Upper lobe of left lung (tissue), 6 donors: ENCODE results near the gene FRK. TPM values are rescaled to one million over a fixed set of nuclear protein-coding genes. Genes with fewer than 3 reads are reported as not detected.

Experiments
- ATAC-seq, 2 donors: fragments of 200-7000 bp; cut with Tn5 transposase; one replicate each; pipeline ENCODE4 v1.9.1; 2022; ENCODE audit warnings: mild to moderate bottlenecking in 2 of 2, moderate library complexity in 2 of 2; ENCODE audit not compliant: low FRiP score in 2 of 2
- DNase-seq, 2 donors: peaks; one replicate each; pipeline ENCODE4 v3.0.0-alpha.2; 2019 to 2020
- H3K27ac ChIP-seq, 4 donors: fragments of 200-600 bp; sonication (generic); one replicate each; pipeline ENCODE4 v1.5.1; 2016 to 2019
- H3K27me3 ChIP-seq, 4 donors: fragments of 200-600 bp; sonication (generic); one replicate each; pipeline ENCODE4 v1.5.1; 2017 to 2019
- H3K36me3 ChIP-seq, 4 donors: fragments of 200-600 bp; sonication (generic); one replicate each; pipeline ENCODE4 v1.5.1; 2016 to 2019
- H3K4me1 ChIP-seq, 4 donors: fragments of 200-600 bp; sonication (generic); one replicate each; pipeline ENCODE4 v1.5.1; 2018 to 2019
- H3K4me3 ChIP-seq, 4 donors: fragments of 200-600 bp; sonication (generic); one replicate each; pipeline ENCODE4 v1.5.1; 2017 to 2019; ENCODE audit warnings: mild to moderate bottlenecking in 2 of 4, moderate library complexity in 1 of 4
- H3K9me3 ChIP-seq, 4 donors: fragments of 200-600 bp; sonication (generic); one replicate each; pipeline ENCODE4 v1.5.1; 2018 to 2019
- EP300 ChIP-seq, 4 donors: sonication (generic); formaldehyde crosslinking; IDR thresholded peaks; one replicate each; pipeline ENCODE4 v1.5.1; 2017; ENCODE audit warnings: antibody characterized with exemption in 4 of 4, control low read depth in 2 of 4
- POLR2A ChIP-seq, 4 donors: fragments of 450-650 bp; IDR thresholded peaks; one replicate each; pipeline ENCODE4 v1.5.1; 2016 to 2017; ENCODE audit warnings: antibody characterized with exemption in 4 of 4, mild to moderate bottlenecking in 2 of 4
- POLR2AphosphoS5 ChIP-seq, 2 donors: sonication (generic); formaldehyde crosslinking; IDR thresholded peaks; one replicate each; pipeline ENCODE4 v1.5.1; 2017; ENCODE audit warnings: antibody characterized with exemption in 2 of 2
- WGBS, 2 donors: methylation state at CpG; one replicate each; pipeline ENCODE4 v1.1.5; 2017 to 2018; 5-methylcytosine and 5-hydroxymethylcytosine counted together
- total RNA-seq, 6 donors: library from RNA; depleted of rRNA in 4 of 6; stranded (reverse); fragments of >200 nt in 4 of 6; gene quantifications; one replicate each; pipeline versions ENCODE4 v1.1.0 to v1.2.1, GENCODE V29; 2016 to 2021
- TF ChIP-seq, protein P1 (sequence below), 6 experiments: fragments of 450-650 bp in 4 of 6; fragments of 200-600 bp in 2 of 6; sonication (generic) in 2 of 6; IDR thresholded peaks; one replicate each; pipeline ENCODE4 v1.5.1; 2016 to 2019; ENCODE audit warnings: antibody characterized with exemption in 6 of 6
- donor health status: DM: no; HTN: no; CAD: no; lungs with moderate emphysema.
- donor health status: DM: no; HTN: yes; CAD: no; lungs with severe emphysema.

FRK gene
- total RNA-seq, 6 donors from 2014 or later: 2.2 to 9.8 (median 5.9) TPM

DNA sequence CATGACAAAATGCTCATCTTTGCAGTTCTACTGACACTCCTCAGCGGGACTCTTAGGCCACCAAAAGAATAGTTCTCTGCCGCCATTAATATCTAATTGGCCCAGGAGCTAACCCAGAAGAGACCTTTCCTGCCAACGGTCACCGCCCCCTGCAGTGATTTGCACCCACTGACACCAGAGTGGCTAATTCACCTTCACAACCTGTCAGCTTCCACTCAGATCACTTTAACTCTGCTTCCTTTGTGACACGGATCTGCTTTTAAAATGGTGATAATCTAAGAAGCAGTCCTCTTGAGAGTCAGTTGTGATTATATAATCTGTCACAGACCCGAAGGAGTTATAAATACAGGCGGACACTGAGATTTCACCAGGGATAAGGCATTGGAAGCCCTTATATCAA lies 172.8 kb downstream of the FRK start:
- Histone ChIP-seq H3K4me1 (no peaks in the 10 kb centered on the region), H3K9me3 (no peaks in the 10 kb centered on the region), H3K27ac (no peak overlapping the region), H3K36me3 (no peaks in the 10 kb centered on the region), H3K27me3 (no peaks in the 10 kb centered on the region), H3K4me3 (no peak overlapping the region)
- TF ChIP-seq POLR2A (IDR thresholded peaks at IDR 0.05): no peak
- TF ChIP-seq, protein P1, sequence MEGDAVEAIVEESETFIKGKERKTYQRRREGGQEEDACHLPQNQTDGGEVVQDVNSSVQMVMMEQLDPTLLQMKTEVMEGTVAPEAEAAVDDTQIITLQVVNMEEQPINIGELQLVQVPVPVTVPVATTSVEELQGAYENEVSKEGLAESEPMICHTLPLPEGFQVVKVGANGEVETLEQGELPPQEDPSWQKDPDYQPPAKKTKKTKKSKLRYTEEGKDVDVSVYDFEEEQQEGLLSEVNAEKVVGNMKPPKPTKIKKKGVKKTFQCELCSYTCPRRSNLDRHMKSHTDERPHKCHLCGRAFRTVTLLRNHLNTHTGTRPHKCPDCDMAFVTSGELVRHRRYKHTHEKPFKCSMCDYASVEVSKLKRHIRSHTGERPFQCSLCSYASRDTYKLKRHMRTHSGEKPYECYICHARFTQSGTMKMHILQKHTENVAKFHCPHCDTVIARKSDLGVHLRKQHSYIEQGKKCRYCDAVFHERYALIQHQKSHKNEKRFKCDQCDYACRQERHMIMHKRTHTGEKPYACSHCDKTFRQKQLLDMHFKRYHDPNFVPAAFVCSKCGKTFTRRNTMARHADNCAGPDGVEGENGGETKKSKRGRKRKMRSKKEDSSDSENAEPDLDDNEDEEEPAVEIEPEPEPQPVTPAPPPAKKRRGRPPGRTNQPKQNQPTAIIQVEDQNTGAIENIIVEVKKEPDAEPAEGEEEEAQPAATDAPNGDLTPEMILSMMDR (IDR thresholded peaks at IDR 0.05): no peak
- TF ChIP-seq POLR2AphosphoS5 (IDR thresholded peaks at IDR 0.05): no peak
- TF ChIP-seq EP300 (IDR thresholded peaks at IDR 0.05): no peak
- ATAC-seq: no peak
- no peak for DNase-seq
- WGBS, 2 donors: 72 to 83% methylated on average over 7 of the region's 7 CpGs

DNA sequence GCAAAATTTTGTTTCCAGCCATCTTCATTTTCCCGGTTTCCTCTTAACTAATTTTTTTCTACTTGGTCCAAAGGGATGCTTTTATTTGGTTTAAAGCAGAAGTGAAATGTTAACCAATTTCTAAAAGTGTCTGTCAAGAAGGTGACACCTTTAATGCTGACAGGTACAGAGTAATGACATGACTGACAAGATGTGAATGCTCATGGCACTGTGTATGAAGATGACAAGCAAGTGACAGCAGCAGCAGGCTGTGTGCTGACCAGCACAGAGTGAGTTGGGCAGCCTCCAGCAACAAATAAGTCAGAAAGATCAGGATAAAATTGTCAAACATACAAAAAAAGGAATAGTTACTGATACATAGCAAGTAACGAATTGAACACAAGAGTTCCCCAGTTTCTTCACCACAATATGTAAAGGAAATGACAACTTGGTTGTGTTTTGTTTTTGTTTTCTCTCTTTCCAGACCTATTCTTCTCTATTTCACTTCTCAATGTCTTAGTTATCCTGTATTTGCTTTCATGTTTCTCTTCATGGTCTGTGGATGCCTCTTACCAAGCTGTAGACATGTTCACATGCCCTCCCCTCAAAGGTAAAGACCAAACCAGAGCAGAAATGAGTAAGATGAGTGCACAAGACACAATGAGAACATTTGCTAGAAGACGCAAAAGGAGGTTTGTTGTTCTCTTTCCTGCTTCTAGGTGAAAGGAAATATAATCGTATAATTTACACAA lies 174.9 kb downstream of the FRK start:
- H3K27ac ChIP-seq: no peak overlapping the region
- no peaks in the 10 kb centered on the region for H3K27me3 ChIP-seq
- H3K9me3 ChIP-seq: no peaks in the 10 kb centered on the region
- no peak for TF ChIP-seq POLR2A (IDR thresholded peaks at IDR 0.05)
- TF ChIP-seq POLR2AphosphoS5 (IDR thresholded peaks at IDR 0.05): no peak
- no peak for TF ChIP-seq EP300 (IDR thresholded peaks at IDR 0.05)
- TF ChIP-seq, protein P1 (IDR thresholded peaks at IDR 0.05): no peak
- no peak for ATAC-seq
- DNase-seq: no peak
- no peaks in the 10 kb centered on the region for H3K36me3 ChIP-seq
- no peaks in the 10 kb centered on the region for H3K4me1 ChIP-seq
- 69 to 80% methylated on average over 4 of the region's 4 CpGs for WGBS, 2 donors
- H3K4me3 ChIP-seq: no peak overlapping the region

DNA sequence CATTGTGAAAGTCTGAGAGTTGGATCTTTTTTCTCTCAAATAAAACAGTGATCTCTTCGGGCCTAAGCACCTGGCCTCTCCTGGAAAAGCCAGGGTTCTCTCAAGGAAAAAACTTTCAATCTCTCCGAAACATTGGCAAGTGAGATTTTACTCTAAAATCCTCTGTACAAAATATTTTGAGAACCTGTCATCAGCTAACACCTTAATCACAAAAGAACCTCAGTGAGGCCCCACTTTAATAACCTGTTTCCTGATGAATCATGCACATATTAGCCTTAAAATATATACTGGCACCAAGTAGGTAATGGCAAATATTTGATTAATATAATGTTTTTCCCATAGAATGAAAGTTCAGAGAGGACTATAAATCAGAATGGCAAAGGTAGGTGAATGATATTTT lies 177.9 kb downstream of the FRK start:
- H3K27me3 ChIP-seq: no peaks in the 10 kb centered on the region
- no peaks in the 10 kb centered on the region for H3K4me1 ChIP-seq
- 70% methylated on average over 2 of the region's 2 CpGs for WGBS, 2 donors
- no peak overlapping the region for H3K4me3 ChIP-seq
- ATAC-seq (no peak), DNase-seq (no peak)
- no peaks in the 10 kb centered on the region for H3K36me3 ChIP-seq
- no peak overlapping the region for H3K27ac ChIP-seq
- TF ChIP-seq POLR2A (IDR thresholded peaks at IDR 0.05) (no peak), EP300 (IDR thresholded peaks at IDR 0.05) (no peak), POLR2AphosphoS5 (IDR thresholded peaks at IDR 0.05) (no peak)
- TF ChIP-seq, protein P1 (IDR thresholded peaks at IDR 0.05): no peak
- H3K9me3 ChIP-seq: no peaks in the 10 kb centered on the region

DNA sequence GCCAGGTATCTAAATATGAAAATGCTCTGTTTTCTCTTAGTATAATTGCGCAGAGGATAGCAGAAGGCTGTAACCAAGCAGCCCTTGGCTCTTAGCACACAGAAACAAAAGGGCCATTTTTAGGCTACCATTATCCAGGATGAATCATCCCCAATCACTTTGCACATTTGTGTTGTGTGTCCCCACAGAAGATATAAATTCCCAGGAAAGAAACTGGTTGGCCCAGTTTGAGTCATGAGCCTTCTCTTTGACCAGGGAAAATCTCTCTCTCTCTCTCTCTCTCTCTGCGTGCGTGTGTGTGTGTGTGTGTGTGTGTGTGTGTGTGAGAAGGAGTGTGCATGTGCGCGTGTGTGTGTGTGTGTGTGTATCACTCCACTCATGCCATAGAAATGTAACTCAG lies 178.5 kb downstream of the FRK start:
- H3K27ac ChIP-seq: no peak overlapping the region
- no peaks in the 10 kb centered on the region for H3K4me1 ChIP-seq
- 76% methylated on average over 5 of the region's 5 CpGs for WGBS, 2 donors
- ATAC-seq (no peak), DNase-seq (no peak)
- H3K36me3 ChIP-seq: no peaks in the 10 kb centered on the region
- no peak overlapping the region for H3K4me3 ChIP-seq
- TF ChIP-seq POLR2AphosphoS5 (IDR thresholded peaks at IDR 0.05): no peak
- TF ChIP-seq, protein P1 (IDR thresholded peaks at IDR 0.05): no peak
- no peak for TF ChIP-seq POLR2A (IDR thresholded peaks at IDR 0.05)
- TF ChIP-seq EP300 (IDR thresholded peaks at IDR 0.05): no peak
- no peaks in the 10 kb centered on the region for H3K9me3 ChIP-seq
- H3K27me3 ChIP-seq: no peaks in the 10 kb centered on the region

Other genes starting within 250 kb of the FRK start
- 10 to 100 TPM in 5 of 6 donors, 1 to 10 TPM in 1; 5.4 to 55.6 (median 28.8) TPM for gene NT5DC1, start 40.0 kb upstream of the FRK start, total RNA-seq
- 1 to 10 TPM in 2 of 6 donors, under 1 TPM in 1, not detected in 3; 0.23 to 4.2 (median 2.5) TPM for gene COL10A1, start 65.2 kb upstream of the FRK start, total RNA-seq
- gene TSPYL4, start 193.2 kb upstream of the FRK start, total RNA-seq: 10 to 100 TPM in 2 of 6 donors, 1 to 10 TPM in 4; 4.4 to 13.0 (median 9.4) TPM
- gene TSPYL1, start 219.0 kb upstream of the FRK start, total RNA-seq: 10 to 100 TPM; 33.5 to 83.6 (median 64.9) TPM